SK-N-SH (cell line): ENCODE data around the gene ST7. TPM values are rescaled to one million over a fixed set of nuclear protein-coding genes. Genes with fewer than 3 reads are reported as not detected.
"Not testable (repeated sequence)": the region's sequence is repeated elsewhere in the genome, so short reads cannot be mapped to it uniquely, and the experiment has no call there.

ENCODE experiments used
- CTCF ChIA-PET: fragments of 300-600, 350-600 bp; formaldehyde crosslinking; extraction: SDS; loops from one replicate; lab custom pipeline; 2021; lab: Yijun Ruan, JAX
- POLR2A ChIA-PET: fragments of 350-600 bp; sonication (Branson Sonifier 250); formaldehyde crosslinking; extraction: SDS; loops from one replicate; lab custom pipeline; 2020; ENCODE audit warnings: antibody characterized with exemption, inconsistent platforms; lab: Yijun Ruan, JAX
- DNase-seq: peaks from one replicate; pipeline ENCODE4 v3.0.0; 2012
- H2AFZ ChIP-seq: fragments of 200-600 bp; sonication (generic); 2 replicates; pipeline ENCODE4 v1.8.1; 2016; ENCODE audit warnings: antibody characterized with exemption, mild to moderate bottlenecking, low read depth
- H3F3A ChIP-seq: fragments of 200-600 bp; sonication (generic); replicated peaks from 2 replicates; pipeline ENCODE3; 2016; ENCODE audit warnings: antibody characterized with exemption, mild to moderate bottlenecking; ENCODE audit not compliant: insufficient read depth
- H3K27ac ChIP-seq, 2 experiments: fragments of 200-500 bp in 1 of 2; fragments of 200-600 bp in 1 of 2; sonication (Bioruptor generic) in 1 of 2; sonication (generic), shearing (Covaris generic) in 1 of 2; 2 replicates each; pipeline versions ENCODE4 v1.5.1 to v1.6.1; 2014 to 2016; ENCODE audit warnings: low read depth in 2 of 2, inconsistent platforms in 1 of 2, low read length in 1 of 2, mild to moderate bottlenecking in 1 of 2, mixed read lengths in 1 of 2
- H3K27me3 ChIP-seq: fragments of 200-600 bp; sonication (generic), shearing (Covaris generic); 2 replicates; pipeline ENCODE4 v1.6.1; 2016; ENCODE audit warnings: mixed run types; ENCODE audit not compliant: insufficient read depth
- H3K36me3 ChIP-seq, 2 experiments: fragments of 200-500 bp in 1 of 2; fragments of 200-600 bp in 1 of 2; sonication (Bioruptor generic) in 1 of 2; sonication (generic) in 1 of 2; replicated peaks in 1 of 2; 2 replicates each; pipeline versions ENCODE3 to v1.5.1; 2014 to 2016; ENCODE audit warnings: low read length in 1 of 2, mild to moderate bottlenecking in 1 of 2; ENCODE audit not compliant: insufficient read depth in 2 of 2, control insufficient read depth in 1 of 2
- H3K4me1 ChIP-seq, 2 experiments: fragments of 200-500 bp in 1 of 2; fragments of 200-600 bp in 1 of 2; sonication (Bioruptor generic) in 1 of 2; sonication (generic), shearing (Covaris generic) in 1 of 2; 2 replicates each; pipeline versions ENCODE4 v1.5.1 to v1.6.1; 2014 to 2016; ENCODE audit warnings: low read depth in 1 of 2, low read length in 1 of 2, mixed run types in 1 of 2; ENCODE audit not compliant: insufficient read depth in 2 of 2, control insufficient read depth in 1 of 2
- H3K4me2 ChIP-seq: fragments of 200-600 bp; sonication (generic), shearing (Covaris generic); 2 replicates; pipeline ENCODE4 v1.6.1; 2017; ENCODE audit warnings: mixed run types
- H3K4me3 ChIP-seq, 2 experiments: fragments of 200-500 bp in 1 of 2; fragments of 200-600 bp in 1 of 2; sonication (Bioruptor generic) in 1 of 2; sonication (generic), shearing (Covaris generic) in 1 of 2; 2 replicates each; pipeline versions ENCODE4 v1.5.1 to v1.8.1; 2014 to 2016; ENCODE audit warnings: low read depth in 2 of 2, inconsistent platforms in 1 of 2, low read length in 1 of 2, mild to moderate bottlenecking in 1 of 2, mixed read lengths in 1 of 2, moderate library complexity in 1 of 2
- H3K79me2 ChIP-seq: fragments of 200-600 bp; sonication (generic); 2 replicates; pipeline ENCODE4 v1.8.1; 2017; ENCODE audit warnings: mild to moderate bottlenecking; ENCODE audit not compliant: insufficient read depth
- H3K9ac ChIP-seq: fragments of 200-600 bp; sonication (generic); 2 replicates; pipeline ENCODE4 v1.6.1; 2017; ENCODE audit warnings: mixed run types
- H3K9me2 ChIP-seq: fragments of 200-600 bp; sonication (generic); 2 replicates; pipeline ENCODE4 v1.6.1; 2017; ENCODE audit warnings: mixed run types
- H3K9me3 ChIP-seq: fragments of 200-600 bp; sonication (generic); 2 replicates; pipeline ENCODE4 v1.6.1; 2017; ENCODE audit warnings: mixed run types, mild to moderate bottlenecking, moderate library complexity
- H4K20me1 ChIP-seq: fragments of 200-600 bp; sonication (generic); 2 replicates; pipeline ENCODE4 v1.6.1; 2017; ENCODE audit warnings: mild to moderate bottlenecking, mixed run types; ENCODE audit not compliant: insufficient read depth
- ELF1 ChIP-seq: IDR thresholded peaks from 2 replicates; pipeline ENCODE4 v1.4.0; 2012
- FOXM1 ChIP-seq: IDR thresholded peaks from 2 replicates; pipeline ENCODE4 v1.4.0; 2012; ENCODE audit warnings: low read depth, mild to moderate bottlenecking
- IRF3 ChIP-seq: fragments of 150-350 bp; IDR thresholded peaks from 2 replicates; pipeline ENCODE4 v1.6.1; 2016; ENCODE audit warnings: mild to moderate bottlenecking, low read depth, low read length
- JUND ChIP-seq: IDR thresholded peaks from 2 replicates; pipeline ENCODE4 v1.4.0; 2012
- MAX ChIP-seq: IDR thresholded peaks from 2 replicates; pipeline ENCODE4 v1.4.0; 2012; ENCODE audit warnings: low read depth
- MEF2A ChIP-seq: IDR thresholded peaks from 2 replicates; pipeline ENCODE4 v1.4.0; 2012; ENCODE audit warnings: low read depth, borderline replicate concordance
- NFIC ChIP-seq: IDR thresholded peaks from 2 replicates; pipeline ENCODE4 v1.4.0; 2012; ENCODE audit warnings: borderline replicate concordance
- POLR2AphosphoS5 ChIP-seq: IDR thresholded peaks from 2 replicates; pipeline ENCODE4 v1.6.1; 2012; ENCODE audit warnings: low read depth, low read length
- RAD21 ChIP-seq: IDR thresholded peaks from 2 replicates; pipeline ENCODE4 v1.6.1; 2012; ENCODE audit warnings: mild to moderate bottlenecking, low read length
- RCOR1 ChIP-seq: fragments of 150-350 bp; IDR thresholded peaks from 2 replicates; pipeline ENCODE4 v1.6.1; 2017; ENCODE audit warnings: antibody characterized with exemption, low read length
- REST ChIP-seq: IDR thresholded peaks from 2 replicates; pipeline ENCODE4 v1.6.1; 2012; ENCODE audit warnings: mild to moderate bottlenecking, low read depth, low read length, moderate library complexity
- RFX5 ChIP-seq: IDR thresholded peaks from 2 replicates; pipeline ENCODE4 v1.6.1; 2012; ENCODE audit warnings: mild to moderate bottlenecking, improper control_type of control experiment, low read length
- RXRA ChIP-seq: IDR thresholded peaks from 2 replicates; pipeline ENCODE4 v1.4.0; 2012; ENCODE audit warnings: low read depth, mild to moderate bottlenecking, borderline replicate concordance
- SIN3A ChIP-seq: IDR thresholded peaks from 2 replicates; pipeline ENCODE4 v1.6.1; 2012; ENCODE audit warnings: low read depth, mild to moderate bottlenecking, low read length, moderate library complexity, borderline replicate concordance
- SMC3 ChIP-seq: IDR thresholded peaks from 2 replicates; pipeline ENCODE4 v1.6.1; 2012; ENCODE audit warnings: low read depth, low read length, improper control_type of control experiment
- TAF1 ChIP-seq: IDR thresholded peaks from 2 replicates; pipeline ENCODE4 v1.6.1; 2012; ENCODE audit warnings: low read depth, mild to moderate bottlenecking, low read length, moderate library complexity, borderline replicate concordance
- TCF12 ChIP-seq: IDR thresholded peaks from 2 replicates; pipeline ENCODE4 v1.4.0; 2012
- TEAD4 ChIP-seq: IDR thresholded peaks from 2 replicates; pipeline ENCODE4 v1.4.0; 2012; ENCODE audit warnings: mild to moderate bottlenecking, borderline replicate concordance; ENCODE audit not compliant: insufficient read depth
- YY1 ChIP-seq: IDR thresholded peaks from 2 replicates; pipeline ENCODE4 v1.4.0; 2012; ENCODE audit warnings: low read depth, mild to moderate bottlenecking
- ZBTB33 ChIP-seq: IDR thresholded peaks from 2 replicates; pipeline ENCODE4 v1.4.0; 2012; ENCODE audit warnings: low read depth, borderline replicate concordance
- WGBS: methylation state at CpG from one replicate; pipeline ENCODE4 v1.1.6; 2017; ENCODE audit warnings: low lambda C conversion rate; 5-methylcytosine and 5-hydroxymethylcytosine counted together
- polyA plus RNA-seq, 3 experiments: library from polyadenylated mRNA; depleted of rRNA; stranded (reverse); fragments of >200 nt; gene quantifications; 2 replicates each; pipeline ENCODE4 v1.2.3, GENCODE V29; 2012

The ST7 gene
- polyA plus RNA-seq, 1 of the 3 experiments (the other 2 are of a cell fraction): 23.5 TPM

GRCh38 chr7:117030793-117031192, 77.5 kb downstream of the ST7 start:
- DNase-seq, H3F3A ChIP-seq, H3K9ac ChIP-seq, H3K9me2 ChIP-seq, H3K27ac ChIP-seq, H4K20me1 ChIP-seq, H3K27me3 ChIP-seq, POLR2A ChIA-PET, CTCF ChIA-PET, H2AFZ ChIP-seq, H3K4me3 ChIP-seq, H3K4me2 ChIP-seq: not testable (repeated sequence)
- WGBS: 2% methylated on average over 1 of the region's 1 CpG
- peaks cover 11% of the 10 kb centered on the region; the same call in 1 of the 2 replicates for H3K9me3 ChIP-seq
- peaks cover 3 to 13% of the 10 kb centered on the region in 2 experiments; a peak in 3 of 4 replicates for H3K4me1 ChIP-seq
- H3K79me2 ChIP-seq: peaks cover 17% of the 10 kb centered on the region
- peaks cover 2 to 15% of the 10 kb centered on the region in 2 experiments for H3K36me3 ChIP-seq

DNA sequence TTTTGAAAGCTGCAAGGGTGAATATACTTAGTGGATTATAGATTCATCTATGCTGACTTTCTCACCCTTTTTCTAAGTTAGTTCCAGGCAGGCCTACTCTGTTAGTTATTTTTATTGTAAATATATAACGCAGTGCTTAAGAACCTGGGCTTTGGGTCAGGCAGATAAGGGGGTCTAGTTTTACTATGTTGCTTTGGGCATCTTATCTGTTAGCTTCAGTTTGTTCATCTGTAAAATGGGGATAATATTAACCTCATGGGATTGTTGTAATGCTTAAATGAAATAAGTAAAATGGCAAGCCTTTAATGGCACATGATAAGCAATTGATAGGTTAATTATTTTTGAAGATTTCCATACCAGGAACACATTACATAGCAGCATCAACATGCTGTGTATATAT, 79.5 kb downstream of the ST7 start:
- POLR2A ChIA-PET: no interaction called here
- H3K36me3 ChIP-seq: peaks cover 4 to 15% of the 10 kb centered on the region in 2 experiments
- H2AFZ ChIP-seq: no peak overlapping the region
- peaks cover 11% of the 10 kb centered on the region; the same call in 1 of the 2 replicates for H3K79me2 ChIP-seq
- H3K27me3 ChIP-seq: no peaks in the 10 kb centered on the region
- no peak overlapping the region for H3K4me2 ChIP-seq
- CTCF ChIA-PET: interaction anchor here (0.7 to 1.4 kb wide), 3 partner anchors 23 to 95 kb away, joined by 3 to 8 read pairs (median 7); no protein-coding TSS in a partner anchor
- no peak overlapping the region for H3K27ac ChIP-seq
- H4K20me1 ChIP-seq: no peaks in the 10 kb centered on the region
- no peak for DNase-seq
- peaks cover 11% of the 10 kb centered on the region; the same call in 1 of the 2 replicates for H3K9me3 ChIP-seq
- no peak overlapping the region for H3K9ac ChIP-seq
- WGBS: 98% methylated on average over 1 of the region's 1 CpG
- H3K4me3 ChIP-seq: no peak overlapping the region
- no peaks in the 10 kb centered on the region for H3K9me2 ChIP-seq
- TF ChIP-seq REST (no peak), TCF12 (no peak), YY1 (no peak), MAX (no peak), RAD21 (no peak), TEAD4 (no peak), JUND (no peak), NFIC (no peak), POLR2AphosphoS5 (no peak), ZBTB33 (no peak), FOXM1 (no peak), RCOR1 (no peak), TAF1 (no peak), SIN3A (no peak), IRF3 (no peak), SMC3 (no peak), ELF1 (no peak), RXRA (no peak), MEF2A (no peak), RFX5 (no peak)
- peaks cover 0 to 22% of the 10 kb centered on the region in 2 experiments; a peak in 3 of 4 replicates for H3K4me1 ChIP-seq
- H3F3A ChIP-seq: peaks cover 3% of the 10 kb centered on the region
